Neural cell (in vitro differentiated cells): Measurements from ENCODE around the gene SPPL2A. TPM values are rescaled to one million over a fixed set of nuclear protein-coding genes. Genes with fewer than 3 reads are reported as not detected.

Experiments used
- H2AFZ ChIP-seq: fragments of 200-600, 300-800 bp; sonication (generic), shearing (Covaris generic); 2 replicates; pipeline ENCODE4 v1.6.0; 2014; ENCODE audit warnings: low read depth, mild to moderate bottlenecking, antibody characterized with exemption, low read length, moderate library complexity
- H3F3A ChIP-seq: fragments of 200-600 bp; shearing (Covaris generic); 2 replicates; pipeline ENCODE4 v1.6.1; 2016; ENCODE audit warnings: mild to moderate bottlenecking, moderate library complexity, mixed read lengths, antibody characterized with exemption, low read length; ENCODE audit not compliant: insufficient read depth, poor library complexity, severe bottlenecking
- H3K27ac ChIP-seq: fragments of 200-600, 300-800 bp; sonication (generic), shearing (Covaris generic); 2 replicates; pipeline ENCODE4 v1.5.1; 2014; ENCODE audit warnings: mild to moderate bottlenecking, low read length, moderate library complexity
- H3K27me3 ChIP-seq: fragments of 300-800, 200-600 bp; sonication (generic), shearing (Covaris generic); 2 replicates; pipeline ENCODE4 v1.6.0; 2014; ENCODE audit warnings: mild to moderate bottlenecking, low read depth, low read length, moderate library complexity; ENCODE audit not compliant: insufficient read depth
- H3K36me3 ChIP-seq: fragments of 300-800, 200-600 bp; sonication (generic), shearing (Covaris generic); 2 replicates; pipeline ENCODE4 v1.5.1; 2014; ENCODE audit warnings: mild to moderate bottlenecking, antibody characterized with exemption, low read length, moderate library complexity; ENCODE audit not compliant: insufficient read depth
- H3K4me2 ChIP-seq: fragments of 300-800, 200-600 bp; sonication (generic), shearing (Covaris generic); 2 replicates; pipeline ENCODE4 v1.6.0; 2014; ENCODE audit warnings: mild to moderate bottlenecking, low read length
- H3K4me3 ChIP-seq: fragments of 300-800, 200-600 bp; sonication (generic), shearing (Covaris generic); 2 replicates; pipeline ENCODE4 v1.5.1; 2014; ENCODE audit warnings: mild to moderate bottlenecking, low read length, moderate library complexity
- H3K79me2 ChIP-seq: fragments of 200-600 bp; shearing (Covaris generic); replicated peaks from 2 replicates; pipeline ENCODE4 v1.6.0; 2014; ENCODE audit warnings: mild to moderate bottlenecking, low read length, moderate library complexity; ENCODE audit not compliant: insufficient read depth
- H3K9ac ChIP-seq: fragments of 300-800, 200-600 bp; sonication (generic), shearing (Covaris generic); 2 replicates; pipeline ENCODE4 v1.6.1; 2016; ENCODE audit warnings: mild to moderate bottlenecking, low read length, mixed read lengths
- H3K9me2 ChIP-seq: fragments of 200-600 bp; shearing (Covaris generic); 2 replicates; pipeline ENCODE4 v1.6.1; 2016; ENCODE audit warnings: mild to moderate bottlenecking, low read length, mixed read lengths; ENCODE audit not compliant: insufficient read depth
- H3K9me3 ChIP-seq: fragments of 200-600, 300-800 bp; sonication (generic), shearing (Covaris generic); 2 replicates; pipeline ENCODE4 v1.6.1; 2016; ENCODE audit warnings: mild to moderate bottlenecking, mixed run types, low read length, moderate library complexity, mixed read lengths
- H4K20me1 ChIP-seq: fragments of 200-600 bp; shearing (Covaris generic); 2 replicates; pipeline ENCODE4 v1.6.1; 2016; ENCODE audit warnings: mild to moderate bottlenecking, mixed run types; ENCODE audit not compliant: insufficient read depth
- CTCF ChIP-seq: fragments of 450-650 bp; IDR thresholded peaks from 2 replicates; pipeline ENCODE4 v1.5.1; 2014; ENCODE audit warnings: antibody characterized with exemption, mild to moderate bottlenecking, moderate library complexity; ENCODE audit not compliant: poor library complexity, severe bottlenecking
- EP300 ChIP-seq: fragments of 450-650 bp; conservative IDR thresholded peaks from 2 replicates; pipeline ENCODE4 v1.6.1; 2014; ENCODE audit warnings: antibody characterized with exemption, mild to moderate bottlenecking, moderate library complexity; ENCODE audit not compliant: poor library complexity, severe bottlenecking
- EZH2 ChIP-seq: fragments of 200-600, 300-800 bp; shearing (Covaris generic), sonication (generic); IDR thresholded peaks from 2 replicates; pipeline ENCODE4 v1.6.1; 2014; ENCODE audit warnings: antibody characterized with exemption, low read length, borderline replicate concordance, mild to moderate bottlenecking; ENCODE audit not compliant: insufficient read depth, poor library complexity, severe bottlenecking
- MXI1 ChIP-seq: fragments of 450-650 bp; conservative IDR thresholded peaks from 2 replicates; pipeline ENCODE4 v1.6.1; 2014; ENCODE audit warnings: antibody characterized with exemption, mild to moderate bottlenecking; ENCODE audit not compliant: poor library complexity, severe bottlenecking
- POLR2AphosphoS5 ChIP-seq: IDR thresholded peaks from 2 replicates; pipeline ENCODE4 v1.6.1; 2012
- RAD21 ChIP-seq: fragments of 450-650 bp; conservative IDR thresholded peaks from 2 replicates; pipeline ENCODE4 v1.6.1; 2014; ENCODE audit warnings: antibody characterized with exemption, mild to moderate bottlenecking, moderate library complexity
- REST ChIP-seq: IDR thresholded peaks from 2 replicates; pipeline ENCODE4 v1.6.1; 2012; ENCODE audit warnings: borderline replicate concordance
- SMC3 ChIP-seq: fragments of 450-650 bp; conservative IDR thresholded peaks from 2 replicates; pipeline ENCODE4 v1.6.1; 2014; ENCODE audit warnings: antibody characterized with exemption, mild to moderate bottlenecking, moderate library complexity; ENCODE audit not compliant: poor library complexity
- TAF1 ChIP-seq: IDR thresholded peaks from 2 replicates; pipeline ENCODE4 v1.6.1; 2012; ENCODE audit warnings: low read depth
- polyA plus RNA-seq: library from polyadenylated mRNA; depleted of rRNA; stranded (reverse); fragments of >200 nt; gene quantifications from 2 replicates; pipeline ENCODE4 v1.2.3, GENCODE V29; 2014

Gene SPPL2A
- polyA plus RNA-seq, 1 donor from 2014 or later: 29.9 TPM

GRCh38 chr15:50790778-50791453 lies 25.4 kb upstream of the SPPL2A start:
- Histone ChIP-seq H3K27me3 (no peaks in the 10 kb centered on the region), H2AFZ (no peak overlapping the region), H3K79me2 (no peaks in the 10 kb centered on the region), H3K9me3 (no peaks in the 10 kb centered on the region), H3K4me2 (no peak overlapping the region), H3K9me2 (no peaks in the 10 kb centered on the region), H3K9ac (no peak overlapping the region), H3F3A (no peaks in the 10 kb centered on the region), H4K20me1 (no peaks in the 10 kb centered on the region), H3K36me3 (no peaks in the 10 kb centered on the region), H3K27ac (no peak overlapping the region), H3K4me3 (no peak overlapping the region)
- TF ChIP-seq EZH2 (no peak), TAF1 (no peak), EP300 (no peak), SMC3 (no peak), CTCF (no peak), POLR2AphosphoS5 (no peak), REST (no peak), MXI1 (no peak), RAD21 (no peak)

DNA sequence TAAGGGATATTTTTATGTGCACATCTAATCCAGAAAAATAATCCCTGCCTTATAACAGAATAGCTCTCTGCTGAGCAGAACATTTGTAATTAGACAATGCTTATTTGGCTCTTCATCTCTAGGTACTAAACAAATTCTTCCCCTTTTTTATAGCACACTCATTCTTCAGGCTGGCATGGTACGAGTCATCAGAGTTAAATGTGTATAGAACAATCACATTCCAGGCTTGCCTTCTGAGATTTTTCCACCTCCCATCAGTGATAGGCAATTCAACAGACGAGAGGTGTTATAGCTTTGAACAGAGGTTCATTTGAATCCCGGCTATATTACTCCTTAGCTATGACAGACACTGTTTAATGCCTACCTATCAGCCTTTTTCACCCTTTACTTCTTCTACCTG lies 21.4 kb upstream of the SPPL2A start:
- TF ChIP-seq CTCF (no peak), MXI1 (no peak), REST (no peak), RAD21 (no peak), SMC3 (no peak), EP300 (no peak)
- Histone ChIP-seq H3K27ac (no peak overlapping the region), H4K20me1 (no peaks in the 10 kb centered on the region), H3K9me3 (no peaks in the 10 kb centered on the region), H3K9ac (no peak overlapping the region), H3K27me3 (no peaks in the 10 kb centered on the region), H3K36me3 (no peaks in the 10 kb centered on the region), H3K4me3 (no peak overlapping the region), H3K79me2 (no peaks in the 10 kb centered on the region), H3K9me2 (no peaks in the 10 kb centered on the region), H3K4me2 (no peak overlapping the region), H3F3A (no peaks in the 10 kb centered on the region), H2AFZ (no peak overlapping the region)
